Motor neuron (in vitro differentiated cells): Measurements from ENCODE around the gene GRM7. TPM values are rescaled to one million over a fixed set of nuclear protein-coding genes. Genes with fewer than 3 reads are reported as not detected.

ENCODE experiments used
- ATAC-seq, 8 experiments: fragments of 200-7000 bp; cut with Tn5 transposase; replicated peaks in 6 of 8; 2 replicates each; pipeline ENCODE4 v1.8.0; 2021; ENCODE audit warnings: mild to moderate bottlenecking in 8 of 8, moderate library complexity in 8 of 8
- H3K27ac ChIP-seq, 2 donors: fragments of 250-450 bp; sonication (Bioruptor Pico); 2 replicates each; pipeline ENCODE4 v1.9.0; 2021; ENCODE audit warnings: antibody characterized with exemption in 2 of 2, mild to moderate bottlenecking in 2 of 2, moderate library complexity in 1 of 2
- H3K4me1 ChIP-seq, 2 donors: fragments of 250-450 bp; sonication (Bioruptor Pico); replicated peaks in 1 of 2; 2 replicates each; pipeline ENCODE4 v1.6.1; 2021; ENCODE audit warnings: antibody characterized with exemption in 2 of 2, mild to moderate bottlenecking in 2 of 2, moderate library complexity in 1 of 2
- H3K4me3 ChIP-seq, 5 donors: fragments of 250-450 bp; sonication (Bioruptor Pico); 2 replicates each; pipeline ENCODE4 v1.9.0; 2021; ENCODE audit warnings: antibody characterized with exemption in 5 of 5, mild to moderate bottlenecking in 5 of 5, moderate library complexity in 4 of 5
- WGBS, 10 experiments: fragments of 450-650 bp; shearing (Covaris generic); methylation state at CpG; one replicate each; pipeline ENCODE4 v1.0.0; 2022; 5-methylcytosine and 5-hydroxymethylcytosine counted together
- in situ Hi-C, 9 experiments: fragments of 400-800 bp; cut with MboI; loops; one replicate each; pipeline ENCODE4 v1.15.0; 2021; ENCODE audit warnings: low sequenced_read_pairs in 9 of 9, low pct_unique_long_range_greater_than_20kb in 2 of 9; ENCODE audit not compliant: unreplicated experiment in 9 of 9
- total RNA-seq, 8 experiments: library from RNA; unstranded; fragments of 300-600 nt; gene quantifications; 2 replicates each; pipeline versions ENCODE4 v1.2.3 to v1.2.4, GENCODE V29; 2022

Gene GRM7
- total RNA-seq, 8 experiments from 2014 or later, result 0.14 to 5.0 (median 2.9) TPM; not detected in 1

- 0 to 92% (median 50%) methylated on average over 1 to 2 of the region's 2 CpGs for WGBS, 10 experiments
- in situ Hi-C loops, result no loop called here
- no peak for ATAC-seq
- Histone ChIP-seq H3K4me1 (no peaks in the 10 kb centered on the region), H3K27ac (no peak overlapping the region), H3K4me3 (no peak overlapping the region)
These were observed 524.7 kb downstream of the GRM7 start for GRCh38 chr3:7385635-7386034.

- no peak for ATAC-seq
- no peak overlapping the region for H3K4me3 ChIP-seq
- H3K4me1 ChIP-seq, result no peaks in the 10 kb centered on the region
- in situ Hi-C loops, result no loop called here
- 0 to 100% (median 69%) methylated on average over 1 to 2 of the region's 2 CpGs; no CpG with 5 or more reads in 1 of the 10 experiments for WGBS, 10 experiments
- no peak overlapping the region for H3K27ac ChIP-seq
These were observed 527.1 kb downstream of the GRM7 start for GRCh38 chr3:7388026-7388425.

GRCh38 chr3:7392206-7392605 is 531.3 kb downstream of the GRM7 start:
- no peak for ATAC-seq
- no peak overlapping the region for H3K4me3 ChIP-seq
- no peaks in the 10 kb centered on the region for H3K4me1 ChIP-seq
- no peak overlapping the region for H3K27ac ChIP-seq
- in situ Hi-C loops, result no loop called here
- 0 to 100% (median 8%) methylated on average over 1 of the region's 1 CpG; no CpG with 5 or more reads in 6 of the 10 experiments for WGBS, 10 experiments

- Histone ChIP-seq H3K4me3 (no peak overlapping the region), H3K27ac (no peak overlapping the region), H3K4me1 (no peaks in the 10 kb centered on the region)
- ATAC-seq, result no peak
- 6 to 89% (median 65%) methylated on average over 1 to 6 of the region's 6 CpGs for WGBS, 10 experiments
- in situ Hi-C loops, result no loop called here
These were observed 533.2 kb downstream of the GRM7 start for GRCh38 chr3:7393944-7394605.

GRCh38 chr3:7396534-7396933 is 535.6 kb downstream of the GRM7 start:
- H3K27ac ChIP-seq, result no peak overlapping the region
- WGBS, 10 experiments, result 14 to 100% (median 80%) methylated on average over 1 to 2 of the region's 2 CpGs
- peak in 1 of 8 experiments; percentile 36 for ATAC-seq
- in situ Hi-C loops, result no loop called here
- no peaks in the 10 kb centered on the region for H3K4me1 ChIP-seq
- no peak overlapping the region for H3K4me3 ChIP-seq

- ATAC-seq, result peak in 2 of 8 experiments; percentile 30 to 43
- H3K27ac ChIP-seq, result no peak overlapping the region
- H3K4me1 ChIP-seq, result no peaks in the 10 kb centered on the region
- in situ Hi-C loops, result no loop called here
- 0 to 100% (median 86%) methylated on average over 1 to 2 of the region's 2 CpGs for WGBS, 10 experiments
- H3K4me3 ChIP-seq, result no peak overlapping the region
These were observed 536.2 kb downstream of the GRM7 start for GRCh38 chr3:7397097-7397496.

- Histone ChIP-seq H3K4me3 (no peak overlapping the region), H3K27ac (no peak overlapping the region), H3K4me1 (no peaks in the 10 kb centered on the region)
- in situ Hi-C loops, result no loop called here
- ATAC-seq, result no peak
- WGBS, 10 experiments, result 0 to 92% (median 50%) methylated on average over 1 to 2 of the region's 2 CpGs; no CpG with 5 or more reads in 1 of the 10 experiments
These were observed 539.4 kb downstream of the GRM7 start for GRCh38 chr3:7400360-7400759.

- Histone ChIP-seq H3K4me3 (no peak overlapping the region), H3K4me1 (no peaks in the 10 kb centered on the region), H3K27ac (no peak overlapping the region)
- in situ Hi-C loops, result no loop called here
- WGBS, 10 experiments, result 33 to 73% (median 58%) methylated on average over 1 of the region's 1 CpG; no CpG with 5 or more reads in 6 of the 10 experiments
- ATAC-seq, result no peak
These were observed 540.5 kb downstream of the GRM7 start for GRCh38 chr3:7401418-7401817.

- ATAC-seq, result no peak
- H3K27ac ChIP-seq, result no peak overlapping the region
- in situ Hi-C loops, result no loop called here
- WGBS, 10 experiments, result 47 to 100% (median 68%) methylated on average over 2 to 4 of the region's 4 CpGs; no CpG with 5 or more reads in 4 of the 10 experiments
- no peak overlapping the region for H3K4me3 ChIP-seq
- H3K4me1 ChIP-seq, result no peaks in the 10 kb centered on the region
These were observed 546.2 kb downstream of the GRM7 start for GRCh38 chr3:7407107-7407506.

GRCh38 chr3:7410782-7411181 is 549.9 kb downstream of the GRM7 start:
- 0 to 91% (median 63%) methylated on average over 1 to 4 of the region's 4 CpGs for WGBS, 10 experiments
- ATAC-seq, result no peak
- H3K4me1 ChIP-seq, result no peaks in the 10 kb centered on the region
- H3K4me3 ChIP-seq, result no peak overlapping the region
- no peak overlapping the region for H3K27ac ChIP-seq
- in situ Hi-C loops, result no loop called here

- Histone ChIP-seq H3K27ac (no peak overlapping the region), H3K4me3 (no peak overlapping the region), H3K4me1 (peaks cover 0 to 4% of the 10 kb centered on the region in 2 donors)
- in situ Hi-C loops, result no loop called here
- WGBS, 10 experiments, result 0 to 100% (median 88%) methylated on average over 1 of the region's 1 CpG
- no peak for ATAC-seq
These were observed 560.1 kb downstream of the GRM7 start for GRCh38 chr3:7421065-7421464.

- in situ Hi-C loops, result no loop called here
These were observed 562.1 kb downstream of the GRM7 start for GRCh38 chr3:7423036-7423435.

GRCh38 chr3:7423995-7424394 is 563.1 kb downstream of the GRM7 start:
- no peak overlapping the region for H3K27ac ChIP-seq
- peaks cover 0 to 7% of the 10 kb centered on the region in 2 donors for H3K4me1 ChIP-seq
- in situ Hi-C loops, result no loop called here
- no peak for ATAC-seq
- H3K4me3 ChIP-seq, result no peak overlapping the region
- WGBS, 10 experiments, result 0 to 92% (median 50%) methylated on average over 1 to 4 of the region's 4 CpGs; no CpG with 5 or more reads in 1 of the 10 experiments

More at GRCh38 chr3:7423036-7423435, 562.1 kb downstream of the GRM7 start:
- H3K27ac ChIP-seq, result no peak overlapping the region
- no peak overlapping the region for H3K4me3 ChIP-seq
- peak in 1 of 8 experiments; percentile 45 for ATAC-seq
- WGBS, 10 experiments, result 0 to 83% (median 68%) methylated on average over 1 to 2 of the region's 2 CpGs; no CpG with 5 or more reads in 3 of the 10 experiments
- H3K4me1 ChIP-seq, result peaks cover 0 to 7% of the 10 kb centered on the region in 2 donors

- no peak overlapping the region for H3K27ac ChIP-seq
- peaks cover 0 to 3% of the 10 kb centered on the region in 2 donors for H3K4me1 ChIP-seq
- peak in 5 of 8 experiments; percentile 36 to 66 (median 47) for ATAC-seq
- in situ Hi-C loops, result no loop called here
- WGBS, 10 experiments, result 0 to 80% (median 44%) methylated on average over 1 of the region's 1 CpG; no CpG with 5 or more reads in 3 of the 10 experiments
- H3K4me3 ChIP-seq, result no peak overlapping the region
These were observed 567.3 kb downstream of the GRM7 start for GRCh38 chr3:7428206-7428718.
